ENCODE results near the gene BMERB1.
"Not testable (repeated sequence)": the region's sequence is repeated elsewhere in the genome, so short reads cannot be mapped to it uniquely, and the experiment has no call there.

BMERB1 gene

DNA sequence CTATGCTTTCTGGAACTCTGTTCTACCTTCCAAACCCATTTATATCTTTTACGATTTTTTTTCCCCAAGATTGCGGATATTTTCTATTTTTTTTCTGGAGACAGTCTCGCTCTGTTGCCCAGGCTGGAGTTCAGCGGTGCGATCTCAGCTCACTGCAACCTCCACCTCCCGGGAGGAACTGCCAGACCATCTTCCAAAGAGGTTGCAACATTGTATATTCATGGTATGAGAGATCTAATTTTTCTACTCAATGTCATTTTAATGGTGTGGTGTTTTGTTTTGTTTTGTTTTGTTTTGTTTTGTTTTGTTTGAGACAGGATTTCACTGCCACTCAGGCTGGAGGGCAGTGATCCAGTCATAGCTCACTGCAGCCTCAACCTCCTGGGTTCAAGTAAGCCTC is 8.5 kb upstream of the BMERB1 start:
- no peak for DNase-seq (ENCODE audit: low spot score)

DNA sequence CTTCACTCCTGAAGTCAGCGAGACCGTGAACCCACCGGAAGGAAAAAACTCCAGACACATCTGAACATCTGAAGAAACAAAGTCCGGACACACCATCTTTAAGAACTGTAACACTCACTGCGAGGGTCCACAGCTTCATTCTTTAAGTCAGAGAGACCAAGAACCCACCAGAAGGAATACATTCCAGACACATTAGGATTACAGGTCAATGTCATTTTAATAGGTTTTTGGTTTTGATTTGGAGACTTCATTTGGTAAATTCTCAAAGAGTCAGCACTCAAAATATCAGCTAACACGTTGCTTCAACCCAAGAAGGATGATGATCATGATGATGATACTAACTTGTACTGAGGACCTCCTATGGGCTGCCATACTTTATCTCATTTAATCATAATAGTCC is 7.6 kb upstream of the BMERB1 start:
- DNase-seq (ENCODE audit: low spot score), result no peak

DNA sequence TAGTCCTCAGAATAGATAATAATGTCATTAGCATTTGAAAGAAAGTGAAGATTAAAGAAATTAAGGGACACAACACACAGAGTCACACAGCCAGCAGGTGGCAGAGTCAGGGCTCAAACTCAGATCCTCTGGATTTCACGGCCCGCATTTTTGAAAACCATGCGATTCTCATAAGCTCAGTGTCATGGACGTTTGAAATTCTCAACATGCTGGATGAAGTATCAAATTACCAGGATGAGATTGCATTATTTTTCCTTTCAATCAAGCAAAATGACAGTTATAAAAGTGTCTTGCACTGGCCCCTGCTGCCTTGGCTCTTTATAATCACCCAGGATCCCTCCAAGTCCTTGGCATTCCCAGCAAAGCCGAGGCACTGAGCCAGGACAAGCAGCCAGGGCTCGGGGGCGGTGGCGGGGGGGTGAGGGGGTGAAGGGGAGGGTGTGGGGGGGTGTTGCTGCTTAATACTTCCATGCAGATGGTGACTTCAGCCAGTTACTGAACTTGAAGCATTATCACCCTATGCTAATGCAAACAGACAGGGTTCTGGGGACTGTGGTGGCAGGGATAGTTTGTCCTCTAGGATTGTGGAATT is 6.6 kb upstream of the BMERB1 start:
- DNase-seq (ENCODE audit: low spot score), result peak; percentile 58

DNA sequence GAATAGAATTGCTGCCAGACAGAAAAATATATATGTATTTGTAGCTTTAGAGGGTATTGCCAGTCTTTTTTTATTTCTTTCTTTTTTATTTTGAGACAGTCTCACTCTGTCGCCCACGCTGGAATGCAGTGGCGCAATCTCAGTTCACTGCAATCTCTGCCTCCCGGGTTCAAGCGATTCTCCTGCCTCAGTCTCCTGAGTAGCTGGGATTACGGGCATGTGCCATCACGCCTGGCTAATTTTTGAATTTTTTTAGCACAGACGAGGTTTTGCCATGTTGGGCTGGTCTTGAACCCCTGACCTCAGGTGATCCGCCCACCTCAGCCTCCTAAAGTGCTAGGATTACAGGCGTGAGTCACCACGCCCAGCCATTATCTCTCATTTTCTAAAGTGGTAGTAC is 3.5 kb upstream of the BMERB1 start:
- DNase-seq (ENCODE audit: low spot score), result not testable (repeated sequence)

DNA sequence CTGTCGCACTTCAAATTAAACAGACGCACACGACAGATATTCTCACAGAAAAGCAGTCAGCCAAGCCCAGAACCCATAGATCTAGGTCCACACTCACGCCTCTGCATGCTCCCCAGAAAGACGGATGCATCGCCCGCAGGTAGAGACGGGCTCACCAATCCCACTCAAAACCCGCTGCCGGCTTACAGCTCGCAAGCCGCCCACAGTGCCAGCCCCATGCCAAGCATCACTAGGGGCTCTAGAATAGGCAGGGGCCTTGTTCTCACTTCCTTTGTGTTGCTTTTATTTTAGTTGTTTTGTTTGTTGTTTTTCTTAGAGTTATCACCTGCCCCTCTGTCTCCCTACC is 336 bp upstream of the BMERB1 start:
- no peak for DNase-seq (ENCODE audit: low spot score)

DNA sequence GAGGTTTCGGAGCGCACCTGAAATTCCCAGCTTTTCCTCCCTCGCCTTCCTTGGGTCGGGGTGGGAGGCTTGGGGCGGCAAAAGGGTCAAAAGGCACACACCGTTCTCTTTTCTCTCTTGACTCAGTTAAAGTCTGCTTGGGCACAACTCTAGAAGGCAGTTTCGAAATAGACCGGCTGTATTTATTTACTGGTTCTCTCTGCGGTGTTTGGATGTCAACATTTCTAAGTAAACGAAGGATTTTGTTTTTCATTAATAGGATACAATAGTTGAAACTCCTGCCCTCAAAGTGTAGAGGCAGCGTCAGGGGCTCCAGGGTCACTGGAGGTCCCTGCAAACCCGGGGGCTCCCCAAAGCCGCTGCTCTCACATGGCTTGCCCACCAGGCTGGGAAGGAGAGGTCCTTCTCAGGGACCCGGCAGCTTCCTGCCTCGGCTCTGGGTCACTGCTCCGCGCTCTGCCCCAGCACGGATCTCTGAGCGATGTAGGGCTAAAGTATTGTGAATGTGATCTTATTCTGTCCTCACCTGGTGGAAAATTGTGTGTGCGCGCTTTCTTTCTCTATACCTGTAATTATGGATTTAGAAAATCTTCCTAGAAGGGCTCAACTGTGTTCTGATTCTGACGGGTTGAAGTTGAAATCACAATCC is 952 bp downstream of the BMERB1 start:
- no peak for DNase-seq (ENCODE audit: low spot score)

DNA sequence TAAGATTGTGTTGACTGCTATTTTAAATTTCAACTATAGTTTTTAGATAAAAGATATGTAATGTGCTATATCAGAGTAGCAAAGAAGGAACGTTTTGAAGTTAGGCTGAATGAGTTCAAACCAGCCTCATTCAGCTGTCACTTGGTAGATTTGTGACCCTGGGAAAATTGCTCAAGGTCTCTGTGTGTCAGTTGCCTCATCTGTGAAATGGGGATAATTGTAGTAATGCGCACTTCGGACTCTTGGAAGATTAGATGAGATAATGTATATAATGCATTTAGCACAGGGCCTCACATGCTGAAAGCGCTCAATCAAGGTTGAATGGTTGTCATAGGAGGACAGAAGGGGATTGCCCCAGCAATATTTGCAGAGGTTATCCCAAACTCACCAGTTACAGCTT is 4.7 kb downstream of the BMERB1 start:
- DNase-seq (ENCODE audit: low spot score), result no peak

DNA sequence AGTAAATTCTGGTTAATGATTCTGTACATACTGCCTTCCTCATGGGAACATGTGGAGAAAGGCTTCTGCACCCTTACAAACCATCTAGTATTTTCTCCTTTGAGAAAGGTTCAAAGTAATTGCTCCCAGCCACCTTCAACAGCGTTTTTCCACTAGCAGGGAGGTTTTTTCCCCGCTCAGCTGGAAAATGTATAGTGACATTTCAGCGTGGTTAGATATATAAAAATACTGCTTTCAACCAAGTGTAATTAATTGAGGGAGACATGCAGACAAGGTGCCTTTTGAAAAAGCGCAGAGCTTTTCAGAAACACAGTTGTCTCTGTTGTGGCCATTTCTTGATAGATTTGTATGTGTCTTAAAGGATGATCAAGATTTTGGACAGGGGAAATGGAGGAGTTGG is 5.1 kb downstream of the BMERB1 start:
- DNase-seq (ENCODE audit: low spot score), result no peak

DNA sequence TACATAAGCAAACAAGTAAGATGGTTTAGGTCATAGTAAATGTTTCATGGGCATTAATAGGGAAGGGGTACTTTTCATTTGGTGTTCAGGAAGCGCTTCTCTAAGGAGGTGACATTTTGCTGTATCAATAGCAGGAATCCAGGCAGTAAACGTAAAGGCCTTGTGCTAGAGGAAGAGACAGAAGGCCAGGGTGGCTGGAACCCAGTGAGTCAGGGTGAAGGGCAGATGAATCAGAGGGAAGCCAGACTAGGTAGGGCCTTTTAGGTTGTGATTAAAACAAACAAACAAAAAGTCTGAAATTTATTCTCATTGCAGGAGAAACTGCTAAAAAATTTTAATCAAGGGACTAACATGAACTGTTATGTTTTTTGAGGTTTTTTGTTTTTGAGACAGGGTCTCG is 6.5 kb downstream of the BMERB1 start:
- DNase-seq (ENCODE audit: low spot score), result peak; percentile 69

DNA sequence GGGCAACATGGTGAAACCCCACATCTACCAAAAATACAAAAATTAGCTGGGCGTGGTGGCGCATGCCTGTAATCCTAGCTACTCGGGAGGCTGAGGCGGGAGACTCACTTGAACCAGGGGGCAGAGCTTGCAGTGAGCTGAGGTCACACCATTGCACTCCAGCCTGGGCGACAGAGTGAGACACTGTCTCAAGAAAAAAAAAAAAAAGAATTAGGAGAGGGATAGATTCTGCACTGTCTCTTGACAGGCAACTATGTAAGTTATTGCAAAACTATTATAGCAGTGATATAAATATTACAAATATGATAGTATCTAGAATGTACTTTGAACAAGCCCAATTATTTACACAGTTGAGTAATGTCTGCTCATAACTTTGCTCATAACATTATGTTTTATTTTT is 7.8 kb downstream of the BMERB1 start:
- DNase-seq (ENCODE audit: low spot score), result not testable (repeated sequence)

DNA sequence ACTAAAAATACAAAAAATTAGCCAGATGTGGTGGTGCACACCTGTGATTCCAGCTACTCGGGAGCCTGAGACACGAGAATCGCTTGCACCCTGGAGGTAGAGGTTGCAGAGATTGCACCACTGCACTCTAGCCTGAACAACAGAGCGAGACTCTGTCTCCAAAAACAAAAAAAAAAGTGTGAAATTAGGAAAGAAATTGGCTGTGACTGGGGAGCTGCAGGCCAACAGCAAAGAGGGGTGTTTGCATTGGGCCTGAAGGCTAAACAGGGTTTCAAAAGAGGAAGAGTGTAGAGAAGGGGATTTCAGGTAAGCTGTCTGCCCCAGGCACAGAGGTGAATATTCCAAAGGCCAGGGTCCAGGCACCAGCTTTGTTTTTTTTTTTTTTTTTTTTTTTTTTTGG is 9.4 kb downstream of the BMERB1 start:
- DNase-seq (ENCODE audit: low spot score), result no peak

DNA sequence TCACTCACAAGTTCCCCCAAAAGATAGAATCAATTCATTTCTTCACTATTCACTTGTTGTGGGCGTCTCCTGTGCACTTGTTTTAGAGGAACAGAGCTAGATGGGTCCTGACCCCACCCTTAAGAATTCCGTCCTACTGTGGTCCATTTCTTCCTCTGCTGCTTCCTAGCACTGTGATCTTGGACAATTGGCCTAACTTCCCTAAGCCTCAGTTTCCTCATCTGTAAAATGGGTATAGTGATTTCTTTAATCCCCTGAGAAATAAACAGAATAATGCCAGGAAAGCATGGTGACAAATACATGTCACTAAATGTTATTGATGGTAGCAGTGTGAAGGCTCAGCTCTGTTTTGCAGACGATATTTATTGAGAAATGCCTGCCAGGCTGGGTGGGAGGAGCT is 9.9 kb downstream of the BMERB1 start:
- no peak for DNase-seq (ENCODE audit: low spot score)

DNA sequence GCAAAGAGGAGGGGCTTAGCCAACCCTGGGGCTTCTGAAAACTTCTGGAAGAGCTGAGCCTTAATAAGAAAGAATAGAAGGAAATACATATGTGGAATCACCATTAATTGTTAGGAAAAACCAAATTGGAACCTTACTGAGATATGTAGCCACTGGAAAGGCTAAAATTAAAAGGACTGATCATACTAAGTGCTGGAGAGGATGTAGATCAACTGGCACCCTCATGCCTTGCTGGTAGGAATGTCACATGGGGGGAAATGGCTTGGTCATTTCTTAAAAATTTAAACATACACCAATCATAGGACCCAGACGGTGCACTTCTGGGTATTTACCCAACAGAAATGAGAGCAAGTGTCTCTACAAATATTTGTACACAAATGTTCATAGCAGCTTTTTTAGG is 11.1 kb downstream of the BMERB1 start:
- DNase-seq (ENCODE audit: low spot score), result no peak

DNA sequence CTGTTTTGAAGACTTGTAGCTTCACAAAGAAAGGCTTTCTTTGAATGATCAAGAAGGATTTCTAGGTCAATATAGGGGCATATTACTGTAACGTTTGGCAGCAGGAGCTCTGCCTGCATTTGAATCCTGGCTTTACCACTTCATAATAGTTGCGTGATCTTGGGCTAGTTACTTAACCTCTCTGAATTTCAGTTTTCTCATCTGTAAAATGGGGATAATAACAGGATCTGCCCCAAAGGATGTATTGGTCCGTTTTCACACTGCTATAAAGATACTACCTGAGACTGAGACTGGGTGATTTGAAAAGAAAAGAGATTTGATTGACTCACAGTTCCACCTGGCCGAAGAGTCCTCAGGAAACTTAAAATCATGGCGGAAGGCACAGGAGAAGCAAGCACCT is 12.5 kb downstream of the BMERB1 start:
- no peak for DNase-seq (ENCODE audit: low spot score)

DNA sequence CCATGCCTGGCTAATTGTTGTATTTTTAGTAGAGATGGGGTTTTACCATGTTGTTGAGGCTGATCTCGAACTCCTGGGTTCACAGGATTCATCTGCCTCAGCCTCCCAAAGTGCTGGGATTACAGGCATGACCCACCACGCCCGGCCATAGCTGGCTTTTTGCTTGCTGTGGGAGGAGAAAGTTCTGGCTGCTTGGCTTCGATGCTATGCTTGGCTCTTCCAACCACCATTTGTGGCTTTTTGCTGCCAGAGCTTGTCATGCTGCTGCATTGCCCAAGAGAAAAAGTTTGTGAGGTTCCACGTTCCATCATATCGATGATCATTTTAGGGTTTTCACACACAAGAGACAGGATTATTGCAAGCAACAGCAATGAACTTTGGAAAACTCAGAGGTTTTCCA is 16.2 kb downstream of the BMERB1 start:
- no peak for DNase-seq (ENCODE audit: low spot score)

DNA sequence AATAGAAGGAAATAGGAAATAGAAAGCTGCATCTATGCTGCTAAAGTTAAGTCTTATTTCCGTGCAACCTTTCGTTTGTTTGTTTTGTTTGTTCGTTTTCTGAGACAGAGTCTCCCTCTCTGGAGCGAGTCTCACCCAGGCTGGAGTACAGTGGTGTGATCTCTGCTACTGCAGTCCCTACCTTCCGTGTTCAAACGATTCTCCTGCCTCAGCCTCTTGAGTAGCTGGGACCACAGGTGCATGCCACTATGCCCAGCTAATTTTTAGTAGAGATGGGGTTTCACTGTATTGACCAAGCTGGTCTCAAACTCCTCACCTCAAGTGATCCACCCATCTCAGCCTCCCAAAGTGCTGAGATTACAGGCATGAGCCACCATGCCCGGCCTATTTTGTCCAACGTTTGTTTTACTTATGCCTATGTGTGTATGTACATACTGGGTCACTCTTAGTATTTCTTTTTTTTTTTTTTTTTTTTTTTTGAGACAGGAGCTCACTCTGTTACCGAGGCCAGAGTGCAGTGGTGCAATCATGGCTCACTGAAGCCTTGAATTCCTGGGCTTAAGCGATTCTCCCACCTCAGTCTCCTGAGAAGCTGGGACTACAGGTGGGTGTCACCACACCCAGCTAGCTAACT is 16.8 kb downstream of the BMERB1 start:
- DNase-seq (ENCODE audit: low spot score), result no peak

DNA sequence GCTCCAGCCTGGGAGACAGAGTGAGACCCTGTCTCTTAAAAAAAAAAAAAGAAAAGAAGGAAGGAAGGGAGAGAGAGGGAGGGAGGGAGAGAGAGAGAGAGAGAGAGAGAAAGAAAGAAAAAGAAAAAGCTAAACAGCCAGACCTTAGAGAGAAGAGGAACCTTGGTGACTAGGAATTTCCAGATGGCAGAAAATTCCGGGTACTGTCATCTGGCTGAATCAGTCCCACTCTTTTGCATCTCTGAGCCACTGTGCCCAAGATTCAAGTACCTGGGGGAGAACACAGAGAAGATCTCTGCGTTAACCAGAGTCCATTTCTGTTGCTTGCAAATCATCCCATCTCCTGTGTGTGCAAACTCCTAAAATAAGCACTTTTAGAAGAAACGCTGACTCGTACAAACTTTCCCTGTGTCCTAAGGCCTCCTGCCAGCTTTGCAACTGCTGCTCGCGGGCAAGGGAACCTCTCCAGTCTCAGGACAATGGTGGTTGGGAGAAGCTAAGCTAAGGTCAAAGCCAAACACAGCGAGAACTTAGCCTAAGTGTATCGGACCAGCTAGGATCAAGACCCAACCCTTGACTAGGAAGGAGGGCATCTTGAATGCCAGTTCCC is 18.0 kb downstream of the BMERB1 start:
- no peak for DNase-seq (ENCODE audit: low spot score)

DNA sequence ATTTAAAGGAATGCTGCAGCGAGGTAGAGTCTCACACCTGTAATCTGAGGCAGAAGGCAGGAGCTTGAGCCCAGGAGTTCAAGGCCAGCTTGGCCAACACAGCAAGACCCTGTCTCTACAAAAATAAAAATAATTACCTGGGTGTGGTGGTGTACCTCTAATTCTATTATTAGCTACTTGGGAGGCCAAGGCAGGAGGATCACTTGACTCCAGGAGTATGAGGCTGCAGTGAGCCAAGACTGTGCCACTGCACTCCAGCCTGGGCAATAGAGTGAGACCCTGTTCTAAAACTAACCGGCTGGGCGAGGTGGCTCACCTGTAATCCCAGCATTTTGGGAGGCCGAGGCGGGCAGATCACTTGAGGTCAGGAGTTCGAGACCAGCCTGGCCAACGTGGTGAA is 18.9 kb downstream of the BMERB1 start:
- not testable (repeated sequence) for DNase-seq (ENCODE audit: low spot score)

DNA sequence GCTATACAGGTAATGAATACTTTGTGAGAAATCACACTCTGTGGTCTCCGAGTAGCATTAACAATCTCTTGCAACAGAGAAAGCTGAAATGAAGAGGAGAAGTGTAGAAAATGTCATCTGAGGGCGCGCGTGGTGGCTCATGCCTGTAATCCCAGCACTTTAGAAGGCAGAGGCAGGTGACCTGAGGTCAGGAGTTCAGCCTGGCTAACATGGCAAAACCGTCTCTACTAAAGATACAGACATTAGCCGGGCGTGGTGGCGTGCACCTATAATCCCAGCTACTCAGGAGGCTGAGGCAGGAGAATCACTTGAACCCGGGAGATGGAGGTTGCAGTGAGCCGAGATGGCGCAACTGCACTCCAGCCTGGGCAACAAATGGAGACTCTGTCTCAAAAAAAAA is 20.5 kb downstream of the BMERB1 start:
- DNase-seq (ENCODE audit: low spot score), result not testable (repeated sequence)

DNA sequence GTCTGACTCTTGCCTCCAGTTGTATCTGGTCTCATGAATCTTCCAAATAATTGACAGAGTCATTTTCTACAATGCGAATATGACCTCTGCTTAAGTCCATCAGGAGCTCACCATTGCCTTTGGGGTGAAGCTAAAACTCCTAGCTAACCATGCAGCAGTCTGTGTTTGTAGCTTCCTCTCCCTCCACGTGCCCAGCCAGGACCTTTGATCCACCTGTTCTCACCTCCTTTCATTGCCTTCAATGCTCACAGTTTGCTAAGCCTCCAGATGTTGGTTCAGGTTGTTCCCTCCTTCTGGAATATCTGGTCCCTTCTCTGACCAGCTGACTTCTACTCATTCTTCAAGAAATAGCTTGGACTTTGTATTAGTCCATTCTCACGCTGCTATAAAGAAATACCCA is 23.0 kb downstream of the BMERB1 start:
- no peak for DNase-seq (ENCODE audit: low spot score)

DNA sequence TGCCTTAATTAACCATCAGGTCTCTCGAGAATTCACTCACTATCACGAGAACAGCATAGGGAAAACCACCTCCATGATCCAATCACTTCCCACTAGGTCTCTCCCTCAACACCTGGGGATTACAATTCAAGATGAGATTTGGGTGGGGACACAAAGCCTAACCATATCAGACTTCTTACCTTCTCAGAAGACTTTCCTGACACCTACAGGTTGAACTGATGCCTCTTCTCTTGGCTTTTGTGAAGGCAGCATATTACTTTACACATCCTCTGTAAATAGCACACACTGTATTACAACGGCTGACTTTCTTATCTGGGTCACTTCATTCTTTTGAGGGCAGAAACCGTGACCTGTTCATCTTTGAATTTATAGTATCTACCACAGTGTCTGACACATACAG is 23.6 kb downstream of the BMERB1 start:
- DNase-seq (ENCODE audit: low spot score), result no peak

DNA sequence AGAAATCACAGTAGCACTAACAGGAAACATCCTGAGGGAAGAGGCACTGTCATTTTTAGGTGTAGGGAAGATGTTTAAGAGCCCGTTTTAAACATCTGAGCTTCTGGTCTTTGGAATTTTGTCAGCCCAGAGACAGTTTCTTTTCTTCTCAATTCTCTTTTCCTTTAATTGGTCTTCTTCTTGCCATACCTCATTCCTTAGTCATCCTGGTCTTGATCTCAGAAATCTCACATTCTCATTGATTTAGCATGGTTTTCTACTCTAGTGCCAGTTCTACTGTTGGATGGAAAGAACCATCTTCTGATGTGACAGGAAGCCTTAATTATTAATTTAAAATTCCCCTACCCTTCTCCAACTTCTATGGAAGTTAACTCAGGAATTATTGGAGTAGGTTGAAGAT is 25.4 kb downstream of the BMERB1 start:
- DNase-seq (ENCODE audit: low spot score), result no peak

DNA sequence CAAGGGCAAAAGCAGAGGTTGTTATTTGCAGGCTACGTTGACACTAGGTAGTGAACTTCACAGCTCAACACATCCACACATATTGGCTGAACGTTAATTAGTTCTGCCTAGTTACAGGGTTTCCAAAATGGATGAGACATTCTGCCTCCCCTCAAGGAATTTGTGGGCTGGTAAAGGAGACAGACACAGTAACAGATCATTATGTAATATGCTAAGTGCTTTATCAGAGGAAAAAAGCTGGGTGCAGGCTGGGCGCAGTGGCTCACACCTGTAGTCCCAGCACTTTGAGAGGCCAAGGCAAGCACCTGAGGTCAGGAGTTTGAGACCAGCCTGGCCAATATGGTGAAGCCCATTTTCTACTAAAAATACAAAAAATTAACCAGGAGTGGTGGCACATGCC is 26.2 kb downstream of the BMERB1 start:
- DNase-seq (ENCODE audit: low spot score), result no peak

DNA sequence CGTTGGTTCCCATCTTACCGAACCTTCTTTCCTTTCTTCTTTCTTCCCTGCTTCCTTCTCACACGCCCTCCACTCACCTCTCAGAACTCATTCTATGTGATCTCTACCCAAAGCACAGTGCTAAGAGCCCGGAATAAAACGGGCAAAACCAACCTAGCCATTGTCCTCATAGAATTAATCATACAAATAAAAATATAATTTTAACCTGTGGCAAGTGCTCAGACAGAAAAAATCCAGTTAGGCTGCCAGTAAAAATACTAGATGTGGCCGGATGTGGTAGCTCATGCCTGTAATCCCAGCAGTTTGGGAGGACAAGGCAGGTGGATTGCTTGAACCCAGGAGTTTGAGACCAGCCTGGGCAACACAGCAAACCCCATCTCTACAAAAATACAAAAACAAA is 27.0 kb downstream of the BMERB1 start:
- no peak for DNase-seq (ENCODE audit: low spot score)

All from kidney tubule cell (primary cell).